H1 (cell line): Measurements from ENCODE around the gene KCNA10.

Experiments used
- TF ChIP-seq, protein P1 (sequence below): IDR thresholded peaks from 2 replicates; pipeline ENCODE4 v1.6.1; 2012; ENCODE audit warnings: inconsistent platforms
- TF ChIP-seq, protein P2 (sequence below), 3 experiments: IDR thresholded peaks; 1 replicate in 2 of 3; 2 replicates in 1 of 3; pipeline versions ENCODE4 v1.5.1 to v1.6.1; 2011; ENCODE audit warnings: low read length in 3 of 3, mild to moderate bottlenecking in 3 of 3, inconsistent platforms in 2 of 3, low read depth in 1 of 3, moderate library complexity in 1 of 3; ENCODE audit not compliant: insufficient read depth in 1 of 3; ENCODE audit errors: control extremely low read depth in 1 of 3

DNA sequence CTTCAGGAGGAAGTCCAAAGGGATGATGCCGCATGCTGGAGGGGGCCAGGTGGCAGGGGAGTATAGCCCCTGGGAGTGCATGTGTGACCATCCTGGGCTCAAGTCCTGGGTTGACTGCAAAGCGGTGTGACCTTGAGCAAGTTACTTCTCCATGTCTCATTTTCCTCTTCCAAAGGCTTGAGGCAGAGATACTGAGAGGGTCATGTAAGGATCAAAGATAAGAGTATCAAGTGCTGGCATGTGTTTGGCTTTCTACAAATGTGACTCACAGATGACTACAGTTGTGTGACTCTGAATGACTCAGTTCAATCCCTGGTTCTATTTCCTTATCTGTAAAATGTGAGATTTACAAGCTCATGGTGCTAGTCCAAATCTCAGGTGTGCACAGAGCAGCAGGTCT, 41.9 kb downstream of the KCNA10 start:
- TF ChIP-seq, protein P1, sequence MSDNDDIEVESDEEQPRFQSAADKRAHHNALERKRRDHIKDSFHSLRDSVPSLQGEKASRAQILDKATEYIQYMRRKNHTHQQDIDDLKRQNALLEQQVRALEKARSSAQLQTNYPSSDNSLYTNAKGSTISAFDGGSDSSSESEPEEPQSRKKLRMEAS = no peak
- TF ChIP-seq, protein P2, sequence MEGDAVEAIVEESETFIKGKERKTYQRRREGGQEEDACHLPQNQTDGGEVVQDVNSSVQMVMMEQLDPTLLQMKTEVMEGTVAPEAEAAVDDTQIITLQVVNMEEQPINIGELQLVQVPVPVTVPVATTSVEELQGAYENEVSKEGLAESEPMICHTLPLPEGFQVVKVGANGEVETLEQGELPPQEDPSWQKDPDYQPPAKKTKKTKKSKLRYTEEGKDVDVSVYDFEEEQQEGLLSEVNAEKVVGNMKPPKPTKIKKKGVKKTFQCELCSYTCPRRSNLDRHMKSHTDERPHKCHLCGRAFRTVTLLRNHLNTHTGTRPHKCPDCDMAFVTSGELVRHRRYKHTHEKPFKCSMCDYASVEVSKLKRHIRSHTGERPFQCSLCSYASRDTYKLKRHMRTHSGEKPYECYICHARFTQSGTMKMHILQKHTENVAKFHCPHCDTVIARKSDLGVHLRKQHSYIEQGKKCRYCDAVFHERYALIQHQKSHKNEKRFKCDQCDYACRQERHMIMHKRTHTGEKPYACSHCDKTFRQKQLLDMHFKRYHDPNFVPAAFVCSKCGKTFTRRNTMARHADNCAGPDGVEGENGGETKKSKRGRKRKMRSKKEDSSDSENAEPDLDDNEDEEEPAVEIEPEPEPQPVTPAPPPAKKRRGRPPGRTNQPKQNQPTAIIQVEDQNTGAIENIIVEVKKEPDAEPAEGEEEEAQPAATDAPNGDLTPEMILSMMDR (IDR thresholded peaks at IDR 0.05; ENCODE audit: control extremely low read depth in 1 of 3, insufficient read depth in 1 of 3, low read depth in 1 of 3, low read length in 3 of 3) = no peak
